Suprapubic skin (tissue), 3 donors: ENCODE data around the gene BCAM.

Experiments
- CTCF ChIP-seq, 2 donors: fragments of 200-600 bp in 1 of 2; fragments of 450-650 bp in 1 of 2; sonication (generic) in 1 of 2; IDR thresholded peaks; one replicate each; pipeline ENCODE4 v1.5.1; 2016 to 2019; ENCODE audit warnings: antibody characterized with exemption in 2 of 2, mild to moderate bottlenecking in 1 of 2, moderate library complexity in 1 of 2
- EP300 ChIP-seq: sonication (generic); formaldehyde crosslinking; IDR thresholded peaks from one replicate; pipeline ENCODE4 v1.6.1; 2017; ENCODE audit warnings: antibody characterized with exemption
- POLR2A ChIP-seq, 2 donors: fragments of 450-650 bp; IDR thresholded peaks; one replicate each; pipeline ENCODE4 v1.6.1; 2017; ENCODE audit warnings: antibody characterized with exemption in 2 of 2, mild to moderate bottlenecking in 2 of 2, moderate library complexity in 2 of 2

GRCh38 chr19:44775676-44776240 is 33.1 kb upstream of the BCAM start:
- TF ChIP-seq CTCF (IDR thresholded peaks at IDR 0.05) = no peak
- no peak for TF ChIP-seq POLR2A (IDR thresholded peaks at IDR 0.05)
- TF ChIP-seq EP300 = no peak
